GM19099 (cell line): Measurements from ENCODE around the gene KRT7.

ENCODE experiments used
- POLR2A ChIP-seq: IDR thresholded peaks from 3 replicates; pipeline ENCODE4 v1.6.1; 2011; ENCODE audit warnings: low read depth; ENCODE audit not compliant: insufficient read length; ENCODE audit errors: extremely low read depth

The KRT7 gene

GRCh38 chr12:52195065-52195730 lies 37.8 kb upstream of the KRT7 start:
- no peak for TF ChIP-seq POLR2A

- TF ChIP-seq POLR2A, result no peak
Observed at GRCh38 chr12:52197371-52198231, 35.4 kb upstream of the KRT7 start.

DNA sequence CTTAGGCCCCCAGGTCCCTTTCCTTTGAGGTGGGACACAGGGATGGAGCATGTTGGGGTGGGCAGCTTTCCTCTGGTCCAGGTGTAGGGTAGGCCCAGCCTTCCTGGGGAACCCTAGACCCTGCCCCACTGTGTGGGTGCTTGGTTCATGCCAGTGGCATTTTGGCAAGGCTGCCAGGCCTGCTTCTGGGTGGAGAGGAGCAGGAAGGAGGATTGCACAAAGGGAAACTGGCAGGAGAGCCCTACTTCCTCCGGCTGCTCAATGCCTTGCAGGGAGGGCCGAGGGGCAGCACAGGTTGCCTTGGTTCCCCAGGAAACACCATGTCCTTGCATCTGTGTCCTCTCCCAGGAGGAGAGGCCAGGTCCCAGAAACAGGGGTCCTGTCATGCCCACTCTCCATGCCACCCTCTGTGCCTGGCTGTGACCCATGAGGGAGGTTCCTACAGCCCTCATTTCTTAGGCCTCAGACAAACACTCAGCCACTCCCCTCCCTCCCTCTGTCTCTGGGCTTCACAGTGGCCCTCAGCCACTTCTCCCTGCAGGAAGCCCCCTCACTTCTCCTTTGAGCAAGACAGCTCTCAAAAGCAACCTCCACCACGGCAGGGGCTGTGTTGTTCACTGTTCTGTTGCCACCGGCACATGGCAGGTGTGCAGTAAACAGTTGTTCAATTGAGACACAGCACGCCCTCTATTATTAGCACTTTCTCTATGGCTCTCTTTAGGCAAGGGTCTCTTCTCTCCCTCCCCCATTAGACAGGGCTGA lies 34.4 kb upstream of the KRT7 start:
- TF ChIP-seq POLR2A, result no peak

DNA sequence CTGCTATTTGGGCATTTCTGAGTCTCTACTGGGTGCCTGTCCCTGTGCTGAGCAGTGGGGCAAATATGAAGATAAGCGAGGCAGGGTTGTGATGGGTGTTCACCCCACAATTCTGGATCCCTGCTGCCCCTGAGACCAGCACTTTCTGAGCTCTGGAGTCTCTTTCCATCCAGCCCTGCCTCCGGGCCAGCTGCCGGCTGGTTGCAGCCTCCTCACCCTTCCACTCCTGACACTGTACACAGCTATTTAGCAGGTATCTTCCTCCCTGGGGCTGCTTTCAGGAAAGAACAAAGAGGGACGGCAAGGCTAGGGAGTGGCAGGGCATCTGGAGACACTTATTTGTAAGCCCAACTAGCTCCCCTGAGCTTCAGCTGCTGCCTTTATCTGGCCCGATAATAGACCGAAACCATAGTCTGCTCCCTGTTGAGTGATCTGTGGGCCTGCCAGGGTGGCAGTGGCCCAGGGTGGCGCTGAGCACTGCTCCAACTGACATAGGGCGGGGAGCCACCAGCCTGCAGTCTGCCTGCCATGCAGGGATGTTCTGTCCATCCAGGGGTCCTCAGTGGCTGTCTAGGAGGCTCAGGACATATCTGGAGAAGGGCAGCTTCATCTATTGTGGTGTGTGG lies 33.6 kb upstream of the KRT7 start:
- TF ChIP-seq POLR2A, result no peak

DNA sequence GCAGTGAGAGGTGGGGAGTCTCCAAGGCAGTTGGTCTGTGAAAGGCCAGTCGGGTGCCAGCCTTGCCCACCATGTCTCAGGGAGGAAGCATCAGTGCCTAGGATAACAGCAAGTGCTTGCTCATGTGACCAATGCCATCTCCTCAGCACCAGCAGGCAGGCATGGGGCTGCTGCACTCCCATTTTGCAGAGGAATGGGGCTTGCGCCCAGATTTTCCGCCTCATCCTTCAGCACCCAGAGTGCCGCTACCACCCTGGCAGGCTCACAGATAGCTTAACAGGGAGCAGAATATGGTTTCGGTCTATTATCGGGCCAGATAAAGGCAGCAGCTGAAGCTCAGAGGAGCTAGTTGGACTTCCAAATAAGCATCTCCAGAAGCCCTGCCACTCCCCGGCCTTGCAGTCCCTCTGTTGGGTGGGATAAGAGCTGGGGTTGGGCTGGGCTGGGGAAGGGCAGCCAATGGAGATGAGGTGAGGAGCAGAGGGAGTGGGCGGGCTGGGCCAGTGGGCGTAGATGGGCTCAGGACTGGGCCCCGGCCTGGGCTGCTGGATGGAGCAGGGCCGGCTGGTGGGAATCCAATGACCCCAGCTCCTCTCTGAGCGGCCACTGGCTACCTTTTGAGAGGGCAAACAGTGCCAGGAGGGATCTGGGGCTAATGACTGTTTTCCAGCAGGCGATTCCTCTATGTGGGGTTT lies 32.8 kb upstream of the KRT7 start:
- no peak for TF ChIP-seq POLR2A

DNA sequence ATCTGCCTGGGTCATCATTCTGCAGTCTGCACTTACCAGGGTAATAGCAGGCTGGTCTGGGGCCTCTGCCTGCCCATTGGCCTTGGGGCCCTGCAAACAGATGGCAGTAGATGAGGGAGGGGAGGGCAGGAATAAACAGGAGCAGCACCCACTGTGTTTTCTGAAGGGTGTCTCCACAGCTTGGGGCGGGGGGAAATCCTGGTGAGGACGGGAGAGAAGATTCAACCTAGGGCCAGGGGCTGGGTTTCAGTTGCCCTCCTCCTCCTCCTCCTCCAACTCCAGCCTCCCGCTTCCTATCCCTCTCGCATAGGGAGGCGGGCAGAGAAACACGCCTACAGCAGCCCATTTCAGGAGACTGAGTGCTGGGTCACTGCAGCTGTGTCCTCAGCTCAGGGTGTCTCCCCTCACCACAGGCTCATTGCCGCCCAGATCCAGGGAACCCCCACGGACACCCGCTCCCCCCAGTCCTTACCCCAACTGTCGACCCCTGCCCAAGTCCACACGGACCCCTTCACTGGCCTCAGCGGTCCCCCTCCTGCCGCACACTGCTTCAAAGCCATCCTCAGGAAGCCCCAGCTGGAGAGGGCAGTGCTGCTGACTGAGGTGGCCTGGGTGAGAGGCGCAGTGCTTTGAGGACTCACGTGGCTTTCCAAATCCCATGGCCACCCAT lies 32.1 kb upstream of the KRT7 start:
- no peak for TF ChIP-seq POLR2A

DNA sequence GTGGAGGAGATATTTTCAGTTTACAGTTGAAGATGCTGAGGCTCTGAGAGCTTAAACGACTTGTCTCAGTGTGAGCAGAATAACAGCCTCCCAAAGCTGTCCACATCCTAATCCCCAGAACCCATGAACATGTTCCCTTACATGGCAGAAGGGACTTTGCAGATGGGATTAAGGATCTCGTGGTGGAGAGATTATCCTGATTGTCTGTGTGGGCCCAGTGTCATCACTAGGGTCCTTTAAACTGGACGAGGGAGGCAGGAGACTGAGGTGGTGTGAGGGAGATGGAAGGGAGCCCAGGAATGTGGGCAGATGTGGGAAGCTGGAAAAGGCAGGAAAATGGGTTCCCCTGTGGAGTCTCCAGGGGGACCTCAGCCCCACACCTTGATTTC lies 31.6 kb upstream of the KRT7 start:
- TF ChIP-seq POLR2A, result no peak

DNA sequence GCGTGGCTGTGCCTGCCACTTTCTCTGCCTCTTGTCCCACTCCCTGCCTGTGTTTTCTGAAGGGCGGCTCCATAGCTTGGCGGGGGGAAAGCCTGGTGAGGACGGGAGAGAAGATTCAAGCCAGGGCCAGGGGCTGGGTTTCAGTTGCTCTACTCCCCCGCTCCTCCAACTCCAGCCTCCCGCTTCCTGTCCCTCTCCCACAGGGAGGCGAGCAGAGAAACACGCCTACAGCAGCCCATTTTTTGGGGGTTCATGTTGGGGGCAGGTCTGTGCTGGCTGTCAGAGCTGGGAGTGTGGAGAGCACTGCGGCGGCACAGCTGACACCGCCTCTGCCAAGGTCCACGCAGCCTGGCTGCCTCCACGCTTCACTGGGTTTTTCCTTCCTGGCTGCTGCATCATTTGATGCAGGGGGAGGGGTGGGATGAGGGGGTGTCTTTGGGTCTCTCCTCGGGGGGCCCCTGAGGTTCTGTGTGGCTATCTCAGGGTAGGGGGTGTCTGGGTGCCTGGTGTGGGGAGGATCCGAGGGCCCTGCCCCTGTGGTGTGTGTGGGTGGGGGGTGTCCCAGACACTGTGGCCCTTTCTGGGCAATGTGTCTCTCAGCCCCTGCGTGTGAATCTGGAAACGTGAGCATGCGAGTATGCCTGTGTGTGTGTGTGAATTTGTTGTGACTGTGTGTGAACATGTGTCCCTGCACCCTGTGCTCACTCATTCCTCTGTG lies 30.5 kb upstream of the KRT7 start:
- no peak for TF ChIP-seq POLR2A

- no peak for TF ChIP-seq POLR2A
Observed at GRCh38 chr12:52203079-52203921, 29.7 kb upstream of the KRT7 start.

DNA sequence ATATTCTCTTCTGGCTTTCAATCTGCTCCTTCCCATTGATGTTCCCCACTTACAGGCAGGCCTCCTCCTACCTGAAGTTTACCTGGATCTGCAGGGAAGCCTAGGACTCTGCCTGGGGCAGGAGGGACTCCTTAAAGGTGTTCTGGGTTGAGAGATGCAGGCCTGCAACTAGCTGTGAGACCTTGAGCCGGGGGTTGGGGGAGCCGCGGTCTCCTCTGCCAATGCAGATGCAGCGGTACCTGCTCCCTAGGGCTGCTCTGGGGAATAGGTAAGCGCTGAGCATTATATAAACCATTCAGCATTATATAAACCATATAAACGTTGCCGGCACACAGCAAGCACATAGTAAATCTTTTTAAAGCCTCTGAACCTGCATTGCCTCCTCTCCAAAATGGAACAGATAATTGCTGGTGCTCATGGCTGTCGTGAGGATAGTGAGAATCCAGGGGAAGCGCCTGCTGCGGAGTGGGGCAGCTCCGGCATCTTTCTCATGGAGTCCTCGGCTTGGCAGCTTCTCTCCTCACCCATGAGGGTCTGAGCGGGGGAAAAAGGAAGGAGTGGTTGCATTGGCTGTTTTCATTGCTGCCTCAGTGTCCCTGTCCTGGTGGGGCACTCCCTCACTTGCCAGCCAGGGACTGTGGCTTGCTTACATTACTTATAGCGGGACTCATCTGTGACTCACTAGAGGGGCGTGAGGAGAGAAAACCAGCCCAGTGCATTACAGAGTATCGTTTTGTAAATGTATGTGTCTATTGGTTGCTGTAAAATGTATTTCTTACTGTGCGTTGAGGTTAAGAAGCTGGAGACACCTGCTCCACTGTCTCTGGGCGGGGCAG lies 28.7 kb upstream of the KRT7 start:
- TF ChIP-seq POLR2A, result no peak

- TF ChIP-seq POLR2A, result no peak
Observed at GRCh38 chr12:52204931-52205505, 28.0 kb upstream of the KRT7 start.
